WERI-Rb-1 (cell line): ENCODE results near the gene AGTRAP.

Experiments used
- DNase-seq: peaks from one replicate; pipeline ENCODE4 v3.0.0-alpha.2; 2020
- H3K27ac ChIP-seq: fragments of 250-450 bp; sonication (Bioruptor Pico); 2 replicates; pipeline ENCODE4 v1.5.1; 2020; ENCODE audit warnings: mild to moderate bottlenecking, moderate library complexity
- H3K27me3 ChIP-seq: fragments of 250-450 bp; sonication (Bioruptor Pico); 2 replicates; pipeline ENCODE4 v1.5.1; 2021; ENCODE audit warnings: mild to moderate bottlenecking, low read depth, moderate library complexity; ENCODE audit not compliant: insufficient read depth, severe bottlenecking
- H3K36me3 ChIP-seq: fragments of 250-450 bp; sonication (Bioruptor Pico); 2 replicates; pipeline ENCODE4 v1.5.1; 2020; ENCODE audit warnings: mild to moderate bottlenecking, moderate library complexity
- H3K4me3 ChIP-seq: 2 replicates; pipeline ENCODE4 v1.5.1; 2011; ENCODE audit warnings: low read depth, mild to moderate bottlenecking, control low read depth, low read length
- H3K9me3 ChIP-seq: fragments of 250-450 bp; sonication (Bioruptor Pico); 2 replicates; pipeline ENCODE4 v1.5.1; 2021; ENCODE audit warnings: mild to moderate bottlenecking, moderate library complexity; ENCODE audit not compliant: severe bottlenecking
- CTCF ChIP-seq: IDR thresholded peaks from 2 replicates; pipeline ENCODE4 v1.5.1; 2011; ENCODE audit warnings: low read depth, mild to moderate bottlenecking, control low read depth, inconsistent platforms, low read length

The AGTRAP gene

GRCh38 chr1:11780380-11781147 is 44.6 kb downstream of the AGTRAP start:
- TF ChIP-seq CTCF = no peak
- no peak for DNase-seq
- Histone ChIP-seq H3K27ac (no peak overlapping the region), H3K27me3 (no peaks in the 10 kb centered on the region), H3K36me3 (no peaks in the 10 kb centered on the region), H3K9me3 (no peaks in the 10 kb centered on the region), H3K4me3 (no peak overlapping the region)

- no peak for TF ChIP-seq CTCF
- Histone ChIP-seq H3K4me3 (no peak overlapping the region), H3K27me3 (no peaks in the 10 kb centered on the region), H3K9me3 (no peaks in the 10 kb centered on the region), H3K36me3 (no peaks in the 10 kb centered on the region), H3K27ac (no peak overlapping the region)
- DNase-seq = no peak
Observed at GRCh38 chr1:11781297-11781696, 45.4 kb downstream of the AGTRAP start.

- Histone ChIP-seq H3K36me3 (no peaks in the 10 kb centered on the region), H3K27me3 (no peaks in the 10 kb centered on the region), H3K9me3 (no peaks in the 10 kb centered on the region), H3K4me3 (no peak overlapping the region), H3K27ac (no peak overlapping the region)
- no peak for TF ChIP-seq CTCF
- no peak for DNase-seq
Observed at GRCh38 chr1:11782127-11782708, 46.3 kb downstream of the AGTRAP start.

- Histone ChIP-seq H3K27me3 (no peaks in the 10 kb centered on the region), H3K4me3 (no peak overlapping the region), H3K36me3 (no peaks in the 10 kb centered on the region), H3K27ac (no peak overlapping the region), H3K9me3 (no peaks in the 10 kb centered on the region)
- no peak for DNase-seq
- TF ChIP-seq CTCF = no peak
Observed at GRCh38 chr1:11783556-11783955, 47.6 kb downstream of the AGTRAP start.

- Histone ChIP-seq H3K36me3 (no peaks in the 10 kb centered on the region), H3K27ac (no peak overlapping the region), H3K4me3 (no peak overlapping the region), H3K9me3 (no peaks in the 10 kb centered on the region), H3K27me3 (no peaks in the 10 kb centered on the region)
- TF ChIP-seq CTCF = no peak
- DNase-seq = no peak
Observed at GRCh38 chr1:11784256-11784992, 48.5 kb downstream of the AGTRAP start.
